ENCODE data around the gene GRIN3B. TPM values are rescaled to one million over a fixed set of nuclear protein-coding genes. Genes with fewer than 3 reads are reported as not detected.

The GRIN3B gene
- total and polyA plus RNA-seq, 9 of the 15 experiments (the other 6 are each of a cell fraction or from before 2014, with no cell fraction given): 0.06 to 0.95 (median 0.19) TPM; not detected in 6

DNA sequence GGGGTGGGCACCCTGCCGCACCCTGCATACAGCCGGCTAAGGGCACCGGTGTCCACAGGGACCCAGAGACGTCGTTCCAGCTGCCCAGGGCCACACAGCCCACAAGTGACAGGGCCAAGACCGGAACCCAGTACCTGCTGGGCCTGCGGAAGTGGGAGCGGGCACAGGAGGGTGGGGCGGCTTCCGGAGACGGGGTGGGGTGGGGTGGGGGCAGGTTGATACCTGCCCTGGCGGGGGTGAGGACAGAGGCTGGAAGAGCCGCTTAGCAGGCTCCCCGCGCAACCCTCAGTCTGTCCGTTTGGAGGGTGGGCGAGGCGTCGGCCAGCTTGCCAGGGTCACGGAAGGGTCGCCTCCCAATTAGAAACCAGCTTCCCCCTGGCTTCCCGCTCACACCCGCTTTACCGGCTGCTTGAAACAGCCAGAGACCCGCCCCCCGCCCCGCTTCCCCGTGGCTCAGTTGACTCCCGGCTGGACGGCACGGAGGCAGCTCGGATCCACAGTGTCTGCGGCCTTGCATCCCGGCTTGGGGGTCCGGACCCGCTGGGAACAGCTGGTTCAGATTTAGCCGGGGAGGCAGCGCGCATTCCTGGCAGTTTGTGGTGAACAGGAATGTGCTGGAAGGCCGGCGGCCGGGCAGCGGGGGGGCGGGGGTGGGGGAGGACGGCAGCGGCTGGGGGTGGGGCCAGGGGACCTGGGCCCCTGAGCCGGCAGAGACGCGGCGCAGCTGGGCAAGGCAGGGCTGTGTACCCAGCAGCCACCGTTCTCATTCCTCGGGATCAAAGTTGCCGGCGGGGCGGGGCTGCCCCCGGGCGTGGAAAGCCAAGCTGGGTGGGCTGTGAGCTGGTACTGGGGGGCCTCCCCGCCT, 28.1 kb downstream of the GRIN3B start (continued):
- TF ChIP-seq, protein P1, sequence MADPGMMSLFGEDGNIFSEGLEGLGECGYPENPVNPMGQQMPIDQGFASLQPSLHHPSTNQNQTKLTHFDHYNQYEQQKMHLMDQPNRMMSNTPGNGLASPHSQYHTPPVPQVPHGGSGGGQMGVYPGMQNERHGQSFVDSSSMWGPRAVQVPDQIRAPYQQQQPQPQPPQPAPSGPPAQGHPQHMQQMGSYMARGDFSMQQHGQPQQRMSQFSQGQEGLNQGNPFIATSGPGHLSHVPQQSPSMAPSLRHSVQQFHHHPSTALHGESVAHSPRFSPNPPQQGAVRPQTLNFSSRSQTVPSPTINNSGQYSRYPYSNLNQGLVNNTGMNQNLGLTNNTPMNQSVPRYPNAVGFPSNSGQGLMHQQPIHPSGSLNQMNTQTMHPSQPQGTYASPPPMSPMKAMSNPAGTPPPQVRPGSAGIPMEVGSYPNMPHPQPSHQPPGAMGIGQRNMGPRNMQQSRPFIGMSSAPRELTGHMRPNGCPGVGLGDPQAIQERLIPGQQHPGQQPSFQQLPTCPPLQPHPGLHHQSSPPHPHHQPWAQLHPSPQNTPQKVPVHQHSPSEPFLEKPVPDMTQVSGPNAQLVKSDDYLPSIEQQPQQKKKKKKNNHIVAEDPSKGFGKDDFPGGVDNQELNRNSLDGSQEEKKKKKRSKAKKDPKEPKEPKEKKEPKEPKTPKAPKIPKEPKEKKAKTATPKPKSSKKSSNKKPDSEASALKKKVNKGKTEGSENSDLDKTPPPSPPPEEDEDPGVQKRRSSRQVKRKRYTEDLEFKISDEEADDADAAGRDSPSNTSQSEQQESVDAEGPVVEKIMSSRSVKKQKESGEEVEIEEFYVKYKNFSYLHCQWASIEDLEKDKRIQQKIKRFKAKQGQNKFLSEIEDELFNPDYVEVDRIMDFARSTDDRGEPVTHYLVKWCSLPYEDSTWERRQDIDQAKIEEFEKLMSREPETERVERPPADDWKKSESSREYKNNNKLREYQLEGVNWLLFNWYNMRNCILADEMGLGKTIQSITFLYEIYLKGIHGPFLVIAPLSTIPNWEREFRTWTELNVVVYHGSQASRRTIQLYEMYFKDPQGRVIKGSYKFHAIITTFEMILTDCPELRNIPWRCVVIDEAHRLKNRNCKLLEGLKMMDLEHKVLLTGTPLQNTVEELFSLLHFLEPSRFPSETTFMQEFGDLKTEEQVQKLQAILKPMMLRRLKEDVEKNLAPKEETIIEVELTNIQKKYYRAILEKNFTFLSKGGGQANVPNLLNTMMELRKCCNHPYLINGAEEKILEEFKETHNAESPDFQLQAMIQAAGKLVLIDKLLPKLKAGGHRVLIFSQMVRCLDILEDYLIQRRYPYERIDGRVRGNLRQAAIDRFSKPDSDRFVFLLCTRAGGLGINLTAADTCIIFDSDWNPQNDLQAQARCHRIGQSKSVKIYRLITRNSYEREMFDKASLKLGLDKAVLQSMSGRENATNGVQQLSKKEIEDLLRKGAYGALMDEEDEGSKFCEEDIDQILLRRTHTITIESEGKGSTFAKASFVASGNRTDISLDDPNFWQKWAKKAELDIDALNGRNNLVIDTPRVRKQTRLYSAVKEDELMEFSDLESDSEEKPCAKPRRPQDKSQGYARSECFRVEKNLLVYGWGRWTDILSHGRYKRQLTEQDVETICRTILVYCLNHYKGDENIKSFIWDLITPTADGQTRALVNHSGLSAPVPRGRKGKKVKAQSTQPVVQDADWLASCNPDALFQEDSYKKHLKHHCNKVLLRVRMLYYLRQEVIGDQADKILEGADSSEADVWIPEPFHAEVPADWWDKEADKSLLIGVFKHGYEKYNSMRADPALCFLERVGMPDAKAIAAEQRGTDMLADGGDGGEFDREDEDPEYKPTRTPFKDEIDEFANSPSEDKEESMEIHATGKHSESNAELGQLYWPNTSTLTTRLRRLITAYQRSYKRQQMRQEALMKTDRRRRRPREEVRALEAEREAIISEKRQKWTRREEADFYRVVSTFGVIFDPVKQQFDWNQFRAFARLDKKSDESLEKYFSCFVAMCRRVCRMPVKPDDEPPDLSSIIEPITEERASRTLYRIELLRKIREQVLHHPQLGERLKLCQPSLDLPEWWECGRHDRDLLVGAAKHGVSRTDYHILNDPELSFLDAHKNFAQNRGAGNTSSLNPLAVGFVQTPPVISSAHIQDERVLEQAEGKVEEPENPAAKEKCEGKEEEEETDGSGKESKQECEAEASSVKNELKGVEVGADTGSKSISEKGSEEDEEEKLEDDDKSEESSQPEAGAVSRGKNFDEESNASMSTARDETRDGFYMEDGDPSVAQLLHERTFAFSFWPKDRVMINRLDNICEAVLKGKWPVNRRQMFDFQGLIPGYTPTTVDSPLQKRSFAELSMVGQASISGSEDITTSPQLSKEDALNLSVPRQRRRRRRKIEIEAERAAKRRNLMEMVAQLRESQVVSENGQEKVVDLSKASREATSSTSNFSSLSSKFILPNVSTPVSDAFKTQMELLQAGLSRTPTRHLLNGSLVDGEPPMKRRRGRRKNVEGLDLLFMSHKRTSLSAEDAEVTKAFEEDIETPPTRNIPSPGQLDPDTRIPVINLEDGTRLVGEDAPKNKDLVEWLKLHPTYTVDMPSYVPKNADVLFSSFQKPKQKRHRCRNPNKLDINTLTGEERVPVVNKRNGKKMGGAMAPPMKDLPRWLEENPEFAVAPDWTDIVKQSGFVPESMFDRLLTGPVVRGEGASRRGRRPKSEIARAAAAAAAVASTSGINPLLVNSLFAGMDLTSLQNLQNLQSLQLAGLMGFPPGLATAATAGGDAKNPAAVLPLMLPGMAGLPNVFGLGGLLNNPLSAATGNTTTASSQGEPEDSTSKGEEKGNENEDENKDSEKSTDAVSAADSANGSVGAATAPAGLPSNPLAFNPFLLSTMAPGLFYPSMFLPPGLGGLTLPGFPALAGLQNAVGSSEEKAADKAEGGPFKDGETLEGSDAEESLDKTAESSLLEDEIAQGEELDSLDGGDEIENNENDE (IDR thresholded peaks at IDR 0.05; ENCODE audit: low read depth, low read length): no peak
- no peak for TF ChIP-seq ZBTB1 (CRISPR knock-in tag; IDR thresholded peaks at IDR 0.05; ENCODE audit: borderline replicate concordance, low read depth)
- TF ChIP-seq SNIP1 (IDR thresholded peaks at IDR 0.05; ENCODE audit: low read depth): no peak
- TF ChIP-seq TFAP4 (CRISPR knock-in tag; IDR thresholded peaks at IDR 0.05; ENCODE audit: borderline replicate concordance): peak; percentile 80; the same call in 1 of the 2 replicates
- TF ChIP-seq ZNF354B (CRISPR knock-in tag; IDR thresholded peaks at IDR 0.05): no peak
- peak; percentile 45 for TF ChIP-seq RBM22 (IDR thresholded peaks at IDR 0.05; ENCODE audit: low read depth, low read length, poor library complexity, severe bottlenecking)
- TF ChIP-seq BCLAF1 (IDR thresholded peaks at IDR 0.05; ENCODE audit: borderline replicate concordance in 1 of 2, control insufficient read depth in 1 of 2, low read depth in 2 of 2, low read length in 1 of 2): no peak
- TF ChIP-seq, protein P2, sequence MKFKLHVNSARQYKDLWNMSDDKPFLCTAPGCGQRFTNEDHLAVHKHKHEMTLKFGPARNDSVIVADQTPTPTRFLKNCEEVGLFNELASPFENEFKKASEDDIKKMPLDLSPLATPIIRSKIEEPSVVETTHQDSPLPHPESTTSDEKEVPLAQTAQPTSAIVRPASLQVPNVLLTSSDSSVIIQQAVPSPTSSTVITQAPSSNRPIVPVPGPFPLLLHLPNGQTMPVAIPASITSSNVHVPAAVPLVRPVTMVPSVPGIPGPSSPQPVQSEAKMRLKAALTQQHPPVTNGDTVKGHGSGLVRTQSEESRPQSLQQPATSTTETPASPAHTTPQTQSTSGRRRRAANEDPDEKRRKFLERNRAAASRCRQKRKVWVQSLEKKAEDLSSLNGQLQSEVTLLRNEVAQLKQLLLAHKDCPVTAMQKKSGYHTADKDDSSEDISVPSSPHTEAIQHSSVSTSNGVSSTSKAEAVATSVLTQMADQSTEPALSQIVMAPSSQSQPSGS (CRISPR knock-in tag; IDR thresholded peaks at IDR 0.05): no peak

Measured in K562 (cell line).